VCaP (cell line): ENCODE measurements around the gene GNAQ.
A peak's percentile ranks its signal among the peaks of the same experiment; 100 is the strongest.

Source experiments
- H3K27ac ChIP-seq: fragments of 450-650 bp; 2 replicates; pipeline ENCODE4 v1.5.1; 2017
- TF ChIP-seq, protein P1 (sequence below): fragments of 450-650 bp; conservative IDR thresholded peaks from 2 replicates; pipeline ENCODE4 v1.5.1; 2017; ENCODE audit warnings: mild to moderate bottlenecking, moderate library complexity

Gene GNAQ

DNA sequence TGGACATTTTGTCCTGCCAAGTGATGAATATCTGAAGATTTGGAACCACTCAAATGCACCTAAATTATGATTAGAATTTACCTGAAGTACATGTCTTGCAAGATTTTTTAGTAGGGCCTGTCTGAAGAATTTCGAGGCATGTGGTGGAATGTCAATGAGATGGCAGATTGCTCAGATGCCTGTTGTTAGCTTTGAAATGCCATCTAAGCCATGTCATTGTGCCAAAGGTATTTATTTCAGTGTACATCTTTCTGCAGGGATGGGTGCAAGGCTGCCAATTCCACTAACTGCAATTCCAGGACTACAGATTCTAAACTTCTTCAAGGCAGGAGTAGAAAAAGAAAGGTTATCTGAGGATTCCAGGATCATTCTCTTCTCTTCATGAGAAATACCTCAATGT, 9.1 kb upstream of the GNAQ start:
- H3K27ac ChIP-seq = no peak overlapping the region

DNA sequence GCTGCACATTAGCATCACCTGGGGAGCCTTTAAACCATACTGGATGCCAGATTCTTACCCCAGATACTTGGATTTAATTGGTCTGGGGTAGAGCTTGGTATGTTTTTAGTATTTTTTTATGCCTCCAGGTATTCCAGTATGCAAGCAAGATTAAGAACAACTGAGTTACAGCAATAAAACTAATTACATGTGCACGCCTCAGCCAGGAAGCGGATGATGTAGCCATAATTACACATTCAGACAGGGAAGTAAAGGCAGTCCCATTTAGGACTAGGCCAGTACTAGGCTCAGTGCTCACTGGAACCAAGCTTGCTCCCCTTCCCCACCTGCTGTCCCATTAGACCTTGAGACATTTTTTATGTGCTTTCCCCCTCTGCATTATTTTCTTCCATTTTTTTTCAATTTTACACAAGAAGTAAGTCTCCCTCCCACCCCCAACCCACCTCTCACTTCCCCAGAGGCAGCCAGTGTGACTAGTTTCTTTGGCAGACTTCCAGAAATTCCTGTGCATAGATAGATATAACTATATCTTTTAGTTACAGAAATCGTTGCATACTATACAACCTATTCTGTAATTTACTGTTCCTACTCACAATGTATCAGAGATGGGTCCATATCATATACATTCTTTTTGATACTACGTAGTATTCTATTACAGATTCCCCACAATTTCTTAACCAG, 7.1 kb upstream of the GNAQ start:
- TF ChIP-seq, protein P1, sequence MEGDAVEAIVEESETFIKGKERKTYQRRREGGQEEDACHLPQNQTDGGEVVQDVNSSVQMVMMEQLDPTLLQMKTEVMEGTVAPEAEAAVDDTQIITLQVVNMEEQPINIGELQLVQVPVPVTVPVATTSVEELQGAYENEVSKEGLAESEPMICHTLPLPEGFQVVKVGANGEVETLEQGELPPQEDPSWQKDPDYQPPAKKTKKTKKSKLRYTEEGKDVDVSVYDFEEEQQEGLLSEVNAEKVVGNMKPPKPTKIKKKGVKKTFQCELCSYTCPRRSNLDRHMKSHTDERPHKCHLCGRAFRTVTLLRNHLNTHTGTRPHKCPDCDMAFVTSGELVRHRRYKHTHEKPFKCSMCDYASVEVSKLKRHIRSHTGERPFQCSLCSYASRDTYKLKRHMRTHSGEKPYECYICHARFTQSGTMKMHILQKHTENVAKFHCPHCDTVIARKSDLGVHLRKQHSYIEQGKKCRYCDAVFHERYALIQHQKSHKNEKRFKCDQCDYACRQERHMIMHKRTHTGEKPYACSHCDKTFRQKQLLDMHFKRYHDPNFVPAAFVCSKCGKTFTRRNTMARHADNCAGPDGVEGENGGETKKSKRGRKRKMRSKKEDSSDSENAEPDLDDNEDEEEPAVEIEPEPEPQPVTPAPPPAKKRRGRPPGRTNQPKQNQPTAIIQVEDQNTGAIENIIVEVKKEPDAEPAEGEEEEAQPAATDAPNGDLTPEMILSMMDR = no peak

More for the DNA sequence above, 9.1 kb upstream of the GNAQ start:
- TF ChIP-seq, protein P1 = no peak

DNA sequence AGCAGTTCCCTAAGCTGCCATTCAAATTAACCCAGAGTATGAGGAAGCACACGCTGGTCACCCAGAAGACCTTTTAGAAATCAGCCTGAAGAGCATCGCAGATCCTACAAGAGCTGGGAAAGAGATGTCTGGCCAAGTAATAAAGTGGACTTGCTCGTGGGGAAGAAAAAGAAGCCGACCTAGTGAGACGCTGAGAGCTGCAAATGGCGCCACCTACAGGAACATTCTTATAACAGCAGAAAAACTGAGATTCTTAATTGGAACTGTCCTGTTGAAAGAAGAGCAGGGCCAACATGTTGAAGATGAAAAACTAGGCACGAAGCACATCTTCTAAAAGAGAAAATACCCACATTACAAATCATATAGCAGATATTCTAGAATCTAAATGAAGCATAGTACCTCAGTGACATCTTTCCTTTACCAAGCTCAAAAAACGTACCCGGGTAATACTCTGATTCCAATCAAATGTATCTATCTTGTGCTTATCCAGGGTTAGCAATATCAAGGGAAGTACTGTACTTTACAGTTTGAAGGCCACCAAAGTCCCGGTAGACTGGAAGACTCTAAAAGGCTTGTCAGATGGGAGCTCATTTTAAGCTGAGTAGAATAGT, 3.9 kb upstream of the GNAQ start:
- TF ChIP-seq, protein P1 = peak; percentile 90
- H3K27ac ChIP-seq = no peak overlapping the region

More for the DNA sequence above, 7.1 kb upstream of the GNAQ start:
- no peak overlapping the region for H3K27ac ChIP-seq

DNA sequence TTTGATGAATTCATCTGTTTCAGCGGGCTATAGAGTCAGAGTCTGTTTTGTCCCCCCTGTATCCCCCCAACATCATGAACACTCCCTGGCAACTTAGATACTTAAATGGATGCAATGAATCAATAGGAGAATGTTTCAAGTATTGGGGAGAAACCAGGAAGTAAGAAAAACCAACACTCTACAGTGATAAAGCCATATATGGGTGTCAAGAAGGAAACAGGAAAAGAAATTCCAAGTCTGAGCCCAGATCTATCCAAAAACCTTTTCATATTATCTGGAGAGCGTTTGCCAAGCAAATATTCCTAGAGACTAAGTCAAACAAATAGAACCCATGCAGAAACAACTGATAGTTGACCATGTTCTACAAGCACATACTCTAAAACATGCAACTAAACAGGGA, 2.3 kb upstream of the GNAQ start:
- peak overlapping the region; percentile 97 for H3K27ac ChIP-seq
- TF ChIP-seq, protein P1 = no peak

DNA sequence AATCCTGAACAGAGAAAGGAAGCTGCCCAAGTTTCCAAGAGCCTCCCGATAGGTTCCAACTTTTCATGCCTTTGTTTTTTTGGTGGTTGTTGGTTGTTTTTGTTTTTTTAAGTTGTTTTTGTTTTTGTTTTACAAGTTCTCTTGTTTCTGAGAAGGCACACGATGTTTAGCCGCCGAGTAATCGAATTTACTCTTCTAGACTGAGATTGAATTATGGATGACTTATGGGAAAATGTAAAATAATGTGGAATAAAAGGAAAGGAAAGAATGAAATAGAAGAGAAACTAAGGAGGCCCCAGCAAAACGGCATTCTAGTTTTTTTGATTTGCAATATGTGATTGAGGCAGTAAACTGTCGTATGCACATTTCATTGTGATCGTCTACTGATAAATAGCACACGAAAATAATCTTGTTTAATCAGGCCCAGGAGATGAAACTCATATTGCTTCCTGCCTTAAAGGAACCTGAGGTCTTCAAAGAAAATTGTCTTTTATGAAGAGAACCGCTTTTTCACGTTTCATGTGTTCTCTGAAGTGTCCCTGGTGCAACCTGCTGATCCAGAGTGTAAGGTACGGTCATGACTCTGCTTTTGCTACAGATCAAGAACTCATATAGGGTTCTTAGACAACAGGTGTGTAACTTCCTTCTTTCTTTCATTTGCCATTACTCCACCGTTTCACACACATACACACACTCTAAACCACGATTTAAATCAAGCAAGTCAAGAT, 1.3 kb upstream of the GNAQ start:
- peak overlapping the region; percentile 97 for H3K27ac ChIP-seq
- TF ChIP-seq, protein P1 = no peak

DNA sequence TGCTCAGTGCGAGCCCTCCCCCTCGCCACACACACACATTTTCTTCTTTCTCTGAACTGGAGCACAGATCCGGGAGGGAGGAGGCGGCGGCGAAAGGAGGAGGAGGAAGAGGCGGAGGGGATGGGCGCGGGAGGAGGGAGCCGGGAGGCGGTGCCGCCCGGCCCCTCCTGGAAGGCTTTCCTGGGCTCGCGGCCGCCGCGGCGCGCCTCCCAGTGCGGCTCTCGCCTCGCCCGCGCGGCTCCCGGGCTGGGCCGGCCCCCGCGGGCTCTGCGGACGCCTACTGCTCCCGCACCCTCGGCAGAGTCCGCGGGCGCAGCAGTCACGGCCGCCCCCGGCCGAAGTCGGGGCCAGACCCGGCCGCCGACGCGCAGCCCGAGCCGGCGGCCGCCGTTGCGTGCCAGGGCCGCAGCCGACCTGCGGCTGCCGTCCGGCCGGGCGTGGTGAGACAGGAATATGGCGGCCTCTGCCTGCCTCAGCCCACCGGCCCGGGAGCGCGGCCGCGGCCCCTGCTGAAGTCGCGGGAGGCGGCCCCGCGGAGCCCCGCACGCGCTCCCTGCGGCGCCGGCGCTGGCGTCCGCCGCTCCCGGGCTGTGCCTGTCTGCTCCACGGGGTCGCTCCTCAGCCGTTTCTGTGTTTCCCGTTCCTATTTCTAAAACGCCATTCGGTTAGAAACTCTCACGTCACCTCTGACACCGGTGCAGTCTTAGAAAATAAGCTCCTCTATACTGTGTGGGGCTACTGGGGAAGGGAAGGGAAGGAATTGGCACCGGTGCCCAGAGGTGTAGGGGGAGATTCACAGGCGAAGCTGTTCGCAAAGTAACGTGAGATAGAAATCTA, 500 bp upstream of the GNAQ start:
- peak overlapping the region; percentile 97 for H3K27ac ChIP-seq
- TF ChIP-seq, protein P1 = no peak
